Tibial artery (tissue), 4 donors: ENCODE data around the gene CYP11A1.
A peak's percentile ranks its signal among the peaks of the same experiment; 100 is the strongest.

Experiments
- DNase-seq, 2 donors: peaks; one replicate each; pipeline ENCODE4 v3.0.0-alpha.2; 2019
- H3K27ac ChIP-seq, 2 donors: fragments of 200-600 bp; sonication (generic) in 1 of 2; 1 replicate in 1 of 2; 2 replicates in 1 of 2; pipeline ENCODE4 v1.5.1; 2018 to 2019; ENCODE audit warnings: mild to moderate bottlenecking in 1 of 2
- H3K27me3 ChIP-seq, 2 donors: fragments of 200-600 bp; sonication (generic) in 1 of 2; one replicate each; pipeline versions ENCODE4 v1.5.1 to v1.6.0; 2016 to 2019
- H3K36me3 ChIP-seq, 3 donors: fragments of 200-600 bp; sonication (generic) in 2 of 3; one replicate each; pipeline ENCODE4 v1.5.1; 2016 to 2019; ENCODE audit warnings: mild to moderate bottlenecking in 2 of 3
- H3K4me1 ChIP-seq, 4 donors: fragments of 200-600 bp; sonication (generic) in 2 of 4; 1 replicate in 3 of 4; 2 replicates in 1 of 4; pipeline ENCODE4 v1.5.1; 2016 to 2019
- H3K4me3 ChIP-seq, 2 donors: fragments of 200-600 bp; sonication (generic) in 1 of 2; 1 replicate in 1 of 2; 2 replicates in 1 of 2; pipeline ENCODE4 v1.5.1; 2018 to 2019; ENCODE audit warnings: mild to moderate bottlenecking in 2 of 2
- H3K9me3 ChIP-seq, 3 donors: fragments of 200-600 bp; sonication (generic) in 1 of 3; one replicate each; pipeline ENCODE4 v1.5.1; 2016 to 2019
- CTCF ChIP-seq, 2 experiments: fragments of 200-600 bp in 1 of 2; fragments of 450-650 bp in 1 of 2; IDR thresholded peaks; one replicate each; pipeline ENCODE4 v1.5.1; 2017 to 2019; ENCODE audit warnings: antibody characterized with exemption in 2 of 2, mild to moderate bottlenecking in 1 of 2, moderate library complexity in 1 of 2
- intact Hi-C: fragments of 100-400 bp; cut with DNase I; formaldehyde crosslinking; loops from one replicate; pipeline ENCODE4 v1.15.0; 2023; ENCODE audit warnings: low total_unique reads

Gene CYP11A1

GRCh38 chr15:74328331-74329056, 39.0 kb downstream of the CYP11A1 start:
- Histone ChIP-seq H3K27me3 (peaks cover 0 to 4% of the 10 kb centered on the region in 2 donors), H3K27ac (no peak overlapping the region), H3K36me3 (no peaks in the 10 kb centered on the region), H3K4me1 (no peaks in the 10 kb centered on the region), H3K9me3 (no peaks in the 10 kb centered on the region), H3K4me3 (no peak overlapping the region)
- DNase-seq: no peak
- TF ChIP-seq CTCF (IDR thresholded peaks at IDR 0.05): no peak
- intact Hi-C loops: loop anchor here (10.0 kb wide), 1 partner anchor 274 kb away; no protein-coding TSS in a partner anchor

GRCh38 chr15:74327756-74328155, 39.7 kb downstream of the CYP11A1 start:
- Histone ChIP-seq H3K27me3 (peaks cover 0 to 4% of the 10 kb centered on the region in 2 donors), H3K36me3 (no peaks in the 10 kb centered on the region), H3K9me3 (no peaks in the 10 kb centered on the region), H3K4me3 (no peak overlapping the region), H3K27ac (no peak overlapping the region), H3K4me1 (no peaks in the 10 kb centered on the region)
- TF ChIP-seq CTCF (IDR thresholded peaks at IDR 0.05): no peak
- no peak for DNase-seq
- intact Hi-C loops: loop anchor here (10.0 kb wide), 1 partner anchor 273 kb away; no protein-coding TSS in a partner anchor

- intact Hi-C loops: loop anchor here (10.0 kb wide), 1 partner anchor 272 kb away; no protein-coding TSS in a partner anchor
Observed at GRCh38 chr15:74326746-74327145, 40.7 kb downstream of the CYP11A1 start.

GRCh38 chr15:74324714-74325113, 42.7 kb downstream of the CYP11A1 start:
- H3K27me3 ChIP-seq: peaks cover 0 to 4% of the 10 kb centered on the region in 2 donors
- no peaks in the 10 kb centered on the region for H3K9me3 ChIP-seq
- H3K4me1 ChIP-seq: peaks cover 0 to 8% (median under 1%) of the 10 kb centered on the region in 4 donors
- intact Hi-C loops: loop anchor here (5.0 to 10.0 kb wide), 3 partner anchors 197 to 342 kb away; no protein-coding TSS in a partner anchor
- H3K27ac ChIP-seq: no peak overlapping the region
- no peak for TF ChIP-seq CTCF (IDR thresholded peaks at IDR 0.05)
- DNase-seq: no peak
- H3K4me3 ChIP-seq: no peak overlapping the region
- H3K36me3 ChIP-seq: no peaks in the 10 kb centered on the region

More at GRCh38 chr15:74326746-74327145, 40.7 kb downstream of the CYP11A1 start:
- Histone ChIP-seq H3K9me3 (no peaks in the 10 kb centered on the region), H3K4me3 (no peak overlapping the region), H3K36me3 (no peaks in the 10 kb centered on the region), H3K27me3 (peaks cover 0 to 4% of the 10 kb centered on the region in 2 donors), H3K4me1 (no peaks in the 10 kb centered on the region), H3K27ac (no peak overlapping the region)
- TF ChIP-seq CTCF (IDR thresholded peaks at IDR 0.05): no peak
- no peak for DNase-seq

- intact Hi-C loops: loop anchor here (5.0 to 10.0 kb wide), 3 partner anchors 195 to 340 kb away; no protein-coding TSS in a partner anchor
- peaks cover 0 to 29% (median 15%) of the 10 kb centered on the region in 4 donors for H3K4me1 ChIP-seq
Observed at GRCh38 chr15:74322558-74323180, 44.8 kb downstream of the CYP11A1 start.

More at GRCh38 chr15:74322558-74323180, 44.8 kb downstream of the CYP11A1 start:
- H3K27me3 ChIP-seq: peaks cover 0 to 4% of the 10 kb centered on the region in 2 donors
- H3K4me3 ChIP-seq: no peak overlapping the region
- TF ChIP-seq CTCF (IDR thresholded peaks at IDR 0.05): peak; percentile 78 to 87
- no peaks in the 10 kb centered on the region for H3K9me3 ChIP-seq
- peak; percentile 69 to 79 for DNase-seq
- H3K36me3 ChIP-seq: no peaks in the 10 kb centered on the region
- H3K27ac ChIP-seq: no peak overlapping the region
